Endothelial cell of umbilical vein (primary cell): ENCODE data around the gene VCP.

Source experiments
- CTCF ChIP-seq, 2 donors: IDR thresholded peaks; 1 replicate in 1 of 2; 2 replicates in 1 of 2; pipeline ENCODE4 v1.5.1; 2011; ENCODE audit warnings: low read length in 2 of 2, mild to moderate bottlenecking in 2 of 2, moderate library complexity in 2 of 2, control low read depth in 1 of 2, inconsistent platforms in 1 of 2, low read depth in 1 of 2; ENCODE audit not compliant: insufficient read depth in 1 of 2; ENCODE audit errors: extremely low read depth in 1 of 2
- FOS ChIP-seq: IDR thresholded peaks from 2 replicates; pipeline ENCODE4 v1.6.1; 2011; ENCODE audit warnings: mild to moderate bottlenecking, low read length, moderate library complexity, borderline replicate concordance; ENCODE audit not compliant: insufficient read depth
- GATA2 ChIP-seq: IDR thresholded peaks from 2 replicates; pipeline ENCODE4 v1.7.0; 2011; ENCODE audit warnings: low read depth, mild to moderate bottlenecking, moderate library complexity, mixed read lengths, low read length; ENCODE audit not compliant: insufficient read length, insufficient read depth
- MYC ChIP-seq: IDR thresholded peaks from one replicate; pipeline ENCODE4 v1.6.1; 2011; ENCODE audit warnings: mild to moderate bottlenecking, low read depth, low read length
- POLR2A ChIP-seq: IDR thresholded peaks from 2 replicates; pipeline ENCODE4 v1.6.1; 2012; ENCODE audit warnings: low read depth, mild to moderate bottlenecking, control low read depth, low read length

DNA sequence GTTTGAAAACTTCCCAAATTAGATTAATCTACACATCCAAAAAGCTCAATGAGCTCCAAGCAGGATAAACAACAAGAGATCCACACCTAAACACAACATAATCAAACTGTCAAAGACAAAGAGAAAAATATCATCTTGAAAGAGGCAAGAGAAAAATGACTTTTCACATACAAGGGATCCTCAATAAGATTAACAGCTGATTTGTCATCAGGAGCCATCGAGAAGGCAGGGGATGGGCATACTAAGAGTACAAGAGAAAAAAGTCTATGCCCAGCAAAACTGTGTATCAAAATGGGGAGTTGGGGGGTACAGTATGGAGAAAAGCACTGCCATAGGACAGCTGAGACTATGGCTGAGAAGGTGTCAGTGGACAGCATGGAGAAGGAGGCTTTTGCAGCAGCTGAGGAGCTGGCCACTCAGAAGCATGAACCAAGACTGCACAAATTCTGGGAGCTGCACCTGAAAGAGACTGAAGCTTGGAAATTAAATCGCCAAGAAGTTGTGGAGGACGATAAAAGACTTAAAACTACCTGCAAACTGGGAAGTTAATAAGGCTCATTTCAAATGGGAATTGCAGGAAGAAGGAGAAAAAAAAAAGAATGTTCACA lies 62.0 kb downstream of the VCP start:
- TF ChIP-seq CTCF (IDR thresholded peaks at IDR 0.05; ENCODE audit: extremely low read depth in 1 of 2, insufficient read depth in 1 of 2, low read depth in 1 of 2, low read length in 2 of 2) = no peak
- no peak for TF ChIP-seq FOS
- no peak for TF ChIP-seq POLR2A
- no peak for TF ChIP-seq GATA2
- no peak for TF ChIP-seq MYC
